ENCODE results near the gene HPCAL1. TPM values are rescaled to one million over a fixed set of nuclear protein-coding genes. Genes with fewer than 3 reads are reported as not detected.

Gene HPCAL1
- total RNA-seq, 2 experiments from 2014 or later = 9.2 to 9.7 TPM

GRCh38 chr2:10438688-10439087 is 136.0 kb downstream of the HPCAL1 start:
- intact Hi-C loops (cut with micrococcal nuclease; ENCODE audit: unreplicated experiment) = loop anchor here (5.0 kb wide), 2 partner anchors 226 to 296 kb away; no protein-coding TSS in a partner anchor
- Histone ChIP-seq H3K4me2 (ENCODE audit: low read length) (no peak overlapping the region), H3K4me3 (ENCODE audit: low read depth, low read length, poor library complexity, severe bottlenecking) (no peak overlapping the region), H4K20me1 (ENCODE audit: insufficient read depth, low read length) (peaks cover 18% of the 10 kb centered on the region), H2AFZ (ENCODE audit: low read length) (no peak overlapping the region), H3K4me1 (ENCODE audit: insufficient read depth, low read length, poor library complexity, severe bottlenecking) (peaks cover 5% of the 10 kb centered on the region), H3K9me3 (ENCODE audit: low read length) (no peaks in the 10 kb centered on the region), H3K9me2 (ENCODE audit: insufficient read depth, low read length) (no peaks in the 10 kb centered on the region), H3K36me3 (ENCODE audit: insufficient read depth, low read length) (peaks cover 59% of the 10 kb centered on the region), H3K27ac (ENCODE audit: low read depth, low read length, poor library complexity, severe bottlenecking) (no peak overlapping the region), H3K79me2 (ENCODE audit: insufficient read depth, low read depth, low read length) (peaks cover 9% of the 10 kb centered on the region)
- no TSS peak for BruUV-seq (replicated peaks)
- ChIA-PET CTCF (ENCODE audit: unreplicated experiment) (interaction anchor here (1.5 kb wide), 1 partner anchor 30 kb away, joined by 3 read pairs; no protein-coding TSS in a partner anchor), POLR2A (interaction anchor here (0.6 to 1.1 kb wide), 2 partner anchors 9 to 11 kb away, joined by 3 to 6 read pairs; partner anchors contain the start of gene ODC1)
- no peak for TF ChIP-seq EZH2phosphoT487 (IDR thresholded peaks at IDR 0.05; ENCODE audit: borderline replicate concordance, low read depth, low read length)
- no peak for TF ChIP-seq CTCF (conservative IDR thresholded peaks at IDR 0.05; ENCODE audit: low read length)
- no peak for DNase-seq (ENCODE audit: low spot score)

GRCh38 chr2:10439185-10439879 is 136.6 kb downstream of the HPCAL1 start:
- H4K20me1 ChIP-seq (ENCODE audit: insufficient read depth, low read length) = peaks cover 24% of the 10 kb centered on the region
- H3K36me3 ChIP-seq (ENCODE audit: insufficient read depth, low read length) = peaks cover 65% of the 10 kb centered on the region
- H3K9me2 ChIP-seq (ENCODE audit: insufficient read depth, low read length) = no peaks in the 10 kb centered on the region
- no peaks in the 10 kb centered on the region for H3K9me3 ChIP-seq (ENCODE audit: low read length)
- no peak overlapping the region for H3K27ac ChIP-seq (ENCODE audit: low read depth, low read length, poor library complexity, severe bottlenecking)
- intact Hi-C loops (cut with micrococcal nuclease; ENCODE audit: unreplicated experiment) = loop anchor here (5.0 kb wide), 2 partner anchors 227 to 297 kb away; no protein-coding TSS in a partner anchor
- no peak overlapping the region for H2AFZ ChIP-seq (ENCODE audit: low read length)
- H3K79me2 ChIP-seq (ENCODE audit: insufficient read depth, low read depth, low read length) = peaks cover 16% of the 10 kb centered on the region
- DNase-seq (ENCODE audit: low spot score) = no peak
- no TSS peak for BruUV-seq (replicated peaks)
- H3K4me3 ChIP-seq (ENCODE audit: low read depth, low read length, poor library complexity, severe bottlenecking) = no peak overlapping the region
- POLR2A ChIA-PET = interaction anchor here (1.1 kb wide), 1 partner anchor 9 kb away, joined by 3 read pairs; the partner anchor contains the start of gene ODC1
- no peak for TF ChIP-seq CTCF (conservative IDR thresholded peaks at IDR 0.05; ENCODE audit: low read length)
- no peak for TF ChIP-seq EZH2phosphoT487 (IDR thresholded peaks at IDR 0.05; ENCODE audit: borderline replicate concordance, low read depth, low read length)
- CTCF ChIA-PET (ENCODE audit: unreplicated experiment) = interaction anchor here (1.5 kb wide), 1 partner anchor 30 kb away, joined by 3 read pairs; no protein-coding TSS in a partner anchor
- H3K4me1 ChIP-seq (ENCODE audit: insufficient read depth, low read length, poor library complexity, severe bottlenecking) = peaks cover 8% of the 10 kb centered on the region
- no peak overlapping the region for H3K4me2 ChIP-seq (ENCODE audit: low read length)

GRCh38 chr2:10439971-10440370 is 137.3 kb downstream of the HPCAL1 start:
- no peak for TF ChIP-seq CTCF (conservative IDR thresholded peaks at IDR 0.05; ENCODE audit: low read length)
- no peak for TF ChIP-seq EZH2phosphoT487 (IDR thresholded peaks at IDR 0.05; ENCODE audit: borderline replicate concordance, low read depth, low read length)
- peaks cover 22% of the 10 kb centered on the region for H3K79me2 ChIP-seq (ENCODE audit: insufficient read depth, low read depth, low read length)
- no peak overlapping the region for H3K4me3 ChIP-seq (ENCODE audit: low read depth, low read length, poor library complexity, severe bottlenecking)
- no peak for DNase-seq (ENCODE audit: low spot score)
- H3K27ac ChIP-seq (ENCODE audit: low read depth, low read length, poor library complexity, severe bottlenecking) = no peak overlapping the region
- H3K4me2 ChIP-seq (ENCODE audit: low read length) = no peak overlapping the region
- H3K9me2 ChIP-seq (ENCODE audit: insufficient read depth, low read length) = no peaks in the 10 kb centered on the region
- H4K20me1 ChIP-seq (ENCODE audit: insufficient read depth, low read length) = peaks cover 31% of the 10 kb centered on the region
- no TSS peak for BruUV-seq (replicated peaks)
- no peaks in the 10 kb centered on the region for H3K9me3 ChIP-seq (ENCODE audit: low read length)
- no peak overlapping the region for H2AFZ ChIP-seq (ENCODE audit: low read length)
- peaks cover 10% of the 10 kb centered on the region for H3K4me1 ChIP-seq (ENCODE audit: insufficient read depth, low read length, poor library complexity, severe bottlenecking)
- ChIA-PET CTCF (ENCODE audit: unreplicated experiment) (interaction anchor here (1.5 kb wide), 1 partner anchor 31 kb away, joined by 3 read pairs; no protein-coding TSS in a partner anchor), POLR2A (interaction anchor here (1.1 kb wide), 1 partner anchor 8 kb away, joined by 3 read pairs; the partner anchor contains the start of gene ODC1)
- peaks cover 72% of the 10 kb centered on the region for H3K36me3 ChIP-seq (ENCODE audit: insufficient read depth, low read length)
- intact Hi-C loops (cut with micrococcal nuclease; ENCODE audit: unreplicated experiment) = loop anchor here (5.0 to 10.0 kb wide), 5 partner anchors 228 to 595 kb away; partner anchors contain the start of genes GRHL1, KLF11 and TAF1B

Measured in OCI-LY7 (cell line).